HuH-7 (cell line): Measurements from ENCODE around the gene TLE4.
"Not testable (repeated sequence)": the region's sequence is repeated elsewhere in the genome, so short reads cannot be mapped to it uniquely, and the experiment has no call there.

Source experiments
- DNase-seq: peaks from one replicate; pipeline ENCODE4 v3.0.0; 2011; ENCODE audit warnings: low spot score

Gene TLE4

DNA sequence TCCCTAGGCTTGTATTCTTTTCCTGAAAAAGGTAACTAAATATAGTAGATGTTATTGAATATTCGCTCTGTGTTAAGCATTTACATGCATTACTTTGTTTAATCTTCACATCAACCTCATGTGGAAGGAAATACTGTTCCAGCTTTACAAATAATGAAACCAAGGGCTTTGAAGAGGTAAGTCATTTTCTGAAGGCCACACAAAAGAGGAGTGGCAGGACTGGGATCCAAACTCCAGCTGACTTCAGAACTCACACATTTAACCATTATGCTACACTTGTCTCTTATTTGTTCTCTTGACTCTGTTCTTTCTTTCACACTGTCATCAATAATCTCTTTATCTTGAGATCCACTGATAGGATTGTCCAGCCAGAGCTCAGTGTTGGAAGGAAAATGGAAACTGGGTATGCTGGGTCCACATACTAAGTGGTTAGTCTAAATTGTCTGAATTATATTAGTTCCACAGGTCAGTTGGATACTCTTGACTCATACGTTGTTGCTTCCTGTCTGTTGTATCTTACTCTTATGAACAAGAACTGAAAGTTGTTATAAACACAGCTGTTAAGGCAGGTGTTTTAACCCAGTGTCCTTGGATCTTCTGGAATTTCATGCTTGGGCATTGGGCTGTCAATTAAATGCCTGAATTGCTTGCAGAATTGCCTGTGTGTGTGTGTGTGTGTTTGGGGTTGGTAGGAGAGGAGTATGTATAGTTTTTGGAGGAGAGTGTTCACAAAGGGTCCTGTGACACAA is 65.6 kb downstream of the TLE4 start:
- no peak for DNase-seq

DNA sequence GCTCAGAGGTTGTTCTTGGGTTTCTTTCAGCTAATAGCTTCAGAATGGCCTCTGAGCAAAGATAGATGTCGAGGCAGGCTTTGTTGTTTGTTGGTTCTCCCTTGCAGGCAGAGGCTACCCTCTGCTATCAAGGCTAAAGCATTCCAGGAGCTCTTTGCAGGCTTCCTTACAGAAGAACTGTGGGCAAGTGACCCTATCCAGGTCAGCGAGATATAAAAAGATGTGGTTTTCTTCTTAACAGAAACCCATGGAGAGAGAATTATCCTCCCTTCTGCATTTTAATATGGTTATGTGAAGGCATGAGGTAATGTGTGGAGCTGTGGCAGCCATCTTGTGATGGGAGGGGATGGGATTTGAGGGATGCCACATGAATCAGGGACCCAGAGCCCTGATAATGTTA is 67.0 kb downstream of the TLE4 start:
- DNase-seq = no peak

DNA sequence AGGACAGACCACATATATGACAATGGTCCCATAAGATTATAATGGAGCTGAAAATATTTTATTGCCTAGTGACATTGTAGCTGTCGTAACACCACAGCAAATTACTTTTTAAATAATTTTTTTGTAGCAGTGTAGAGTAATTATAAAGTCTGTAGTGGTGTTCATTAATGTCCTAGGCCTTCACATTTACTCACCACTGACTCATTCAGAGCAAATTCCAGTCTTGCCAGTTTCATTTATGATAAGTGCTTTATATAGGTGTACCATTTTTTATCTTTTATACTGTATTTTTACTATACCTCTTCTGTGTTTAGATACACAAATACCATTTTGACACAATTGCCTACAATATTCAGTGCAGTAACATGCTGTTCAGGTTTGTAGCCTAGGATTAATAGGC is 67.6 kb downstream of the TLE4 start:
- no peak for DNase-seq

DNA sequence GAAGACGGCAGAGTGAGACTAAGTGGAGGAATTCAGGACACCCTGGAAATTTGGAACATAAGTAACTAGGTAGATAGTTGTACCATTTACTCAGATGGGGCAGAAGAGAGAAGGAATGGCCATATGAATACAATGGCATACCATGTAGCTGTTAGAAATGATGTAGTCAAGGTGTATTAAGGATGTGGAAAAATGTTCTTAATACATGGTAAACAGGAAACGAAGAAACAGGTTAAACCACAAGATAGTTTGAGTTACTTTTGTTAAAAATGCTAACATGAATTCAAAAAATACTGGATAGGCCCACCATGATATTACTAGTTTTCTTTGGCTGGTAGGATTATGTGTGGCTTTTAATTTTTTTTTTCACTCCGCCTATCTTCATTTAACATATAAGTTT is 68.3 kb downstream of the TLE4 start:
- DNase-seq = not testable (repeated sequence)

DNA sequence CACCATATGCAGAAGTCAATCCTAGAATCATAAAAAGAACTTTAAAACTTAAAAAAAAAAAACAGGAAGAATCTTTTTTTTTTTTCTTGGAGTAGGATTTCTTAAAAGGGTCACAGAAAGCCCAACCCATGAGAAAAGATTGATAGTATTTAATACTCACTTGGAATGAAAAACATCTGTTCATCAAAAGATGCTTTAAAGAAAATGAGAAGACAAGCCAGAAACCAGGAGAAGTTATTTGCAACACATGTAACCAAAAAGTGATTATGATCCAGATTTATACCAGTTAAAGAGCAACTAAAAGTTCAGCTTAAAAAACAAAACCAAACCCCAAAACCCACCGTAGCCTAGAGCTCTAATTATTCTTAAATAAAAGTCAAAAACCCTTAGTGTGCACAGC is 69.3 kb downstream of the TLE4 start:
- no peak for DNase-seq

DNA sequence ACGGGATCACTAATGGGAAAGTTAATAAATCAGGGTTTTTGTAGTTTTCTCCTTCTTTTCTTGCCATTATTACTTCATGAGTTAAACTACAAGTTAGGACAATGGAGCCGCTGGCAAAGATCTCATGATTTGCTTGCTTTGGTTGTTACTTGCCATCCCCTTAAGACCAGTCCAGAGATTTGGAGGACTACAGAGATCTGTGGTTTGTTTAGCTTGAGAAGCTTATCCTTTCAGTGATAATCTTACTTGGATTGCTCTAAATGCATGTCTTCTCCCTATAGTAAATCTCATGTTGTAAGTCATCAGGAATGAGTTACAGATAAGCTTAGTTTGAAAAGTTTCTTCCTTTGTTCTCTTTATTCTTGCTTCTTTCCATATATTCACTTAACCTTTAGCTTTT is 70.9 kb downstream of the TLE4 start:
- no peak for DNase-seq

DNA sequence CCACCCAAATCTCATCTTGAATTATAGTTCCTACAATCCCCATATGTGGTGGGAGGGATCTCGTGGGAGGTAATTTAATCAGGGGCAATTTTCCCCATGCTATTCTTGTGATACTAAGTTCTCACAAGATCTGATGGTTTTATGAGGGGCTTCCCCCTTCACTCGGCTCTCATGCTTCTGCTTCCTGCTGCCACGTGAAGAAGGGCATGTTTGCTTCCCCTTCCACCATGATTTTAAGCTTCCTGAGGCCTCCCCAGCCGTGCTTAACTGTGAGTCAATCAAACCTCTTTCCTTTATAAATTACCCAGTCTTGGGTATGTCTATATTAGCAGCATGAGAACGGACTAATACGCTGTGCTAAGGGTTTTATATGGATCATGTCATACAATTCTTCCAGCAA is 72.3 kb downstream of the TLE4 start:
- DNase-seq = no peak

DNA sequence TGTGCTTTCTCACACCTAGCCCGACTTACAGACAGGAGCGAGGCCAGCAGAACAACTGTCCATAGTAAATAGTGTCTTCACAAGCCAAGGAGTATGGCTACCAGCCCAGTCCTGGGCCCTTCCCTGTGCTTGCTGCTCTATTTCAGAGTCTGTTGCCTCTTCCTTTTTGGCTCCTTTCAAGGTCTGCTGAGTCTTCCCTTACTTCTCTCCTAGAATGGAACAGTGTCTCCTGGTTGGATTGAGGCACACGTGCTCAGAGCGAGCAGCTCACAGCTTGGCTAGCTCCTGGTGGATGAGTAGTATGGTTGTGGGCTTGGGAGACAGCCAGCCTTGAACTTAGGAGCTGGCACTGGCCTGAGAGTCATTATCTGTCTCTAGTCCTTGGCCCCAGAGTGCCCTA is 72.8 kb downstream of the TLE4 start:
- no peak for DNase-seq

DNA sequence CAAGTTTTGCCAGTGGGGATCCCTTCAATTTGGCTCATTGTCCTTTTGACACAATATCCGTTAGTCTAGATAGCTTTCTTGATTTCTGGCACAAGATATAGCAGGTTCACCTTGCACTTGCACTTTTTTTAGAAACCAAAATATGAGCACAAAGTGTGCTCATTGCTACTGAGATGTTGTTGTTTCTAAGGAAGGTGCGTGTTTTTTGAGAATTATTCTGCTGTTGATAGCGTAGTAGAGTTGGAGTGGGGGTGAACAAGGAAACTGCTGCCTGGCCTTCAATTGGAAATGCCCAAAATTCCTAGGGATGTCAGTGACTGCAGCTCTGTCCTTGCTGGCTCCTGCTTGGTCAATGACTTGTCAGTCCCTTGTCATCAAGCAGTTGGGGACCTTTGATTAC is 73.3 kb downstream of the TLE4 start:
- DNase-seq = no peak

DNA sequence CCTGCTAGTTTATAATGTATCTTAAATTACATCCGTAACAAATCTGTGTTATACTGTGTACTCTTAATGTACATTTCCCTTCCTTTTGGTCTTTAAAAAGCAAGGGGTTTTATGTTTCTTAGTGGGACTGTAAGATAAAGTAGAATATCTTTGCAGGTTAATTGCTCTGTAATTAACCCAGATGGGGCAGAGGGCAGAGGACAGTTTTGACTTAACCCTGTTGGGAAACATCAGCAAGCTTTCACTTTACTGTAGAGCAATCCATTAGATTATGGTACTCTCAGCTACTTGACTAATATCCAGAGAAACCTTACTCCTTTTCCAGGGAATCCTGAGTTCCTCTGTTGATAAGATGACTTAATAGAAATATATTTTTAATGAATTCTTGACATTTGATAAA is 74.3 kb downstream of the TLE4 start:
- DNase-seq = no peak

DNA sequence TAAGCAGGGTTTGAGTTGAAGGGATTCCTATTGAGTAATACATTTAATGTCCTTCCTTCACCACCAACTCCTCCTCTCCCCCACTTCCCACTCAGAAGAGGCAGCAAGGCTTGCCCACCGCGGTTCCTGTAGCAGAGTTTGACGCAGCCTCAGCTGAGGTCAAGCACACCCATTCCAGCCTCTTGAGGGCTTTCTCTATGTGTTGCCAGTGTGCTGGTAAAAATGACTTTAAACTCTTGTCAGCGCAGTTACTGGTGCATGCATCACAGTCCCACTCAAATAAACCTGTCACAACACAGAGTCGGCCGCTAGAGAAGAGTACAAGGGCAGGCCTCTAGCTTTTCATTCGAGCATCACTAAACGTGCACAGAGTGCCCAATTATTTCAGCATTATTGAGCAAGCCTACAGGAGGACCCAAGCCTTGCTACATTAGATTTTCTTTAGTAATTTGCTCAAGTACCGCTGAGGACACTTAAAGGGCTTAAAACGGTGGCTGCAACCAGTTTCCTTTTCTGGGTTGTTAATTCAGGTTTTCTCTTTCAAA is 79.6 kb downstream of the TLE4 start:
- DNase-seq = no peak

DNA sequence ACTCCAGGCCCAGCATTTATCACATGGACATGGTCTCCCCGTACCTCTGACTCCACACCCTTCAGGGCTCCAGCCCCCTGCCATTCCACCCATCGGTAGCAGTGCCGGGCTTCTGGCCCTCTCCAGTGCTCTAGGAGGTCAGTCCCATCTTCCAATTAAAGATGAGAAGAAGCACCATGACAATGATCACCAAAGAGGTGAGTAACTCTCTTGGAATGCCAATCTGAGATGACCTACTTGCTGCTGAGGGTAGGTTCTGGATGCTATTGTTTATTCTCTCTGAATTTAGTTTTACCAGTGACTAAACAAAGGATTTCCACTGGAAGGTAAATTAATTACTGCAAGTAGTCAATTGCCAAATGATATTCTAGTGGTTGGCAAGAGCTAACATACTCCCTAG is 80.8 kb downstream of the TLE4 start:
- DNase-seq = no peak

DNA sequence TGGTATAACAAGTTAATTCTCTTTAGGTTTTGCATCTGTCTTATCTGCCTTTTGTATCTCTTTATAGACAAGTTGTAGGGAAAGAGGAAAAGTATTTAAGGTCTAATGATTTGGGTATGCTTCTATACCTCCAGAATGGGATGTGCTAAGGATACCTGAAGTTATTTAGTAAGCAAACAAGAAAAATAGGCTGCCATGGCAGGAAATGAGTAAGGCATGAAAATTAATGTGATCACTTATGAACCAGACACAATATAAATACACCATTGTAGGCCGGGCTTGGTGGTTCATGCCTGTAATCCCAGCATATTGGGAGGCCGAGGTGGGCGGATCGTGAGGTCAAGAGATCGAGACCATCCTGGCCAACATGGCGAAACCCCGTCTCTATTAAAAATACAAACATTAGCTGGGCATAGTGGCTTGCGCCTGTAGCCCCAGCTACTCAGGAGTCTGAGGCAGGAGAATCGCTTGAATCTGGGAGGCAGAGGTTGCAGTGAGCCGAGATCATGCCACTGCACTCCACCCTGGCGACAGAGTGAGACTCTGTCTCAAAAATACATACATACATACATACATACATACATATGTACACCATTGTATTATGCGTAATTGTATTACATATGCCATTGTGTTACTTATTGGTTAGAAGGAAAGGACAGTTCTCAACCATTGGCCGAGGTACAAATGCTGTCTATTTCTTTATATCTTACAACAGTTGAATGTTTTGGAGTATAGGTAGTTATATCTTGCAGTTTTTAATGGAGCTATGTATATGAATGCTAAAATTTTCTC is 83.0 kb downstream of the TLE4 start:
- DNase-seq = not testable (repeated sequence)

DNA sequence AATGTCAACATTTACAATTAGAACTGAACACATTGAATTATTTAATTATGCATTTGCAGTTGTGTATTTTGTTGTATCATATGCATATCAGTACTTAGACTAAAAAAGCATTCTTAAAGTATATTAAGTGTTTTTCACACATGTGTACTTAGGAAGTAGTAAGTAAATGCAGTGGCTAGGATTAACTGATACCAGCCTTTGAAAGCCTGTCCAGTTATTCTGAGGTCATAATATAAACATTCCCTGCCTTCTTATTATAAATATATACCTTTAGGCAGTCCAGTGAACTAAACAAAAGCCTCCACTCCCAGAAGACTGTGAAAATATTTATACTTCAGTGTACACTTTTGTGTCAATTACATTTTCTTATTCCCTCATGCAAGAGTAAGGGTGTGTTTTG is 83.8 kb downstream of the TLE4 start:
- DNase-seq = no peak

DNA sequence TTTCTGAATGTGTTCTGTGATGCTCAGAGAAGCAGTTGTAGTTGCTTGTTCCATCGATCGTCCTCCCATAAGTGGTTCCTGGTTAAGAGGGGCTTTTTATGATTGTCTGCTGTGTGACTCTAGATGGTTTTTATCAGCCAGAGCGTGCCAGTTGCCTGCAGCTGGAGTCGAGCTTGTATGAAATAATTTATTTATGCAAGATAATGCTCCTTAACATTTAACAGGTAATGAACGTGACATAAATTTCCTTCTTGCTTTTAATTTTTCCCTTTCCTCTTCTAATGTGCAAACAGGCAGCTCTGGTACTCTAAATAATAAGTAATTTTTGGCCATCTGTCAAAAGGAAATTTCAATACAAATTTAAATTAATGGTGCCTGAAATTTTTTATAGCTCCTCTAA is 84.4 kb downstream of the TLE4 start:
- no peak for DNase-seq

DNA sequence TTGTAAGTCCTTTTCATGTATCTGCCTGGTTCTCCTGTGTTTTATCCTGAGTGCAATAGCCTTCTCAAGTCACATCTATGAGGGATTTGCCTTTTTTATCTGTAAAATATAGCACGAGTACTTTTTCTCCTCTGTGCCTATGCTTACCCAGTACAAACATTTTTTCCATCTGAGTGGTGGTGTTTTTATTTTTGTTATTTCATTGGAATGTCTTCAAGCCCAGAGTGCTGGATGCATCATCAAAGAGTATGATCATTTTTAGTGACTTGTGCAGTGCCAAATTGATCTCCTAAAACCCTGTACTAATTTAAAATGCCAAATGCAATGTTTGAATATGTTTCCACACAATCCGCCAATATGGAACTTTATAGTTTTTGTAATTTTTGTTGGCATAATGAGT is 86.1 kb downstream of the TLE4 start:
- DNase-seq = no peak

DNA sequence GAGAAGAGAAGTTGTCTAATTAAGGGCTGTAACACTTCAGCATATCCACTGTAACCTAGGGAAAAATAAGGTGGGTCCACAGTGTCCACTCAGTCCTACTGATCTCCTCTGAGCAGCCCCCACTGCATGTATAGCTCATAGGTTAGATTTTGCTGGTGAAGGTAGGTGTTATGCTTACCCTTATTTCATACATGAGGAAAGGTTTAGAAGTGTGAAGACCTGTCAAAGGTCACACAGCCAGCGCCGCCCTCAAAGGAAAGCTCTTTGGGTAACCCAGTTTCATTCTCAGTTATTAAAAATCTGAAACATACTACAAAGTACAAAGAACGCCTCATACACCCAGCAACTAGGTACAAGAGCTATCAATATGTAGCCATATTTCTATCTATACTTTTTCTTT is 87.2 kb downstream of the TLE4 start:
- DNase-seq = no peak

DNA sequence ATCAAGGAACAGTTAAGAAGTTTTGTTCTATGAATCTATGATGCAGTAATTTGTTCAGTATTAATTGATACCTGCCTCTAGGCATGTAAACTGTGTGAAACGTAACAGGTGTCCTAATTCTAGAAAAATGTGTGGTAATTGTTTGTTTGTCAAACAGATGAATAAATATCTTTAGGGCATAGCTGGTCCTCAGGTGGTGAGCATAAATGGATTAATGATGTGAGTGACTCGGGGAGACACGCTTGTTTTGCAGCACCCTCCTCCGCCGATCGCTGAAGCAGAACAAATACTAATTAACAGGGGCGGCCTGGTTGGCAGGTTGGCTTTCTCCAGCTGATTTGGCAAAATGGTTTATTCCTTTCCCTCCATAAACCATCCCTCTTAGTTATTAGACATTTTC is 88.8 kb downstream of the TLE4 start:
- DNase-seq = no peak

DNA sequence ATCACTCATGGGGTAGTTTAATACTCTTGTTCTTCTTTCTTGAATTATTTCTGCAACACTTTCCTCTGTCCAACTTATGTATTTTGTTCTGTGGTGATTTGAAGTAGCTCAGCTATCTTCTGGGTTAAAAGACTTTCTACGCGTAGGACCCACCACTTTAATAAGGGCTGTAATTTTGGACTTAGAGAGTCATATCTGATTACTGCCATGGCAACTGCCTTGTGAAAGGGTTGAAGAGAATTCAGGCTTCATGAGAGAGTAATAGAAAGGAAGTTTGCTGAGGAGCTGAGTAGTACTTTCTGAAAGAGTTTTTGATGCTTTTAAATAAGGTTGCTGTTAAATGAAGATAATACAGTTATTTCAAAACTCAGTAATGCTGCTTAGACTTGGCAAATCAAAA is 89.5 kb downstream of the TLE4 start:
- DNase-seq = no peak

DNA sequence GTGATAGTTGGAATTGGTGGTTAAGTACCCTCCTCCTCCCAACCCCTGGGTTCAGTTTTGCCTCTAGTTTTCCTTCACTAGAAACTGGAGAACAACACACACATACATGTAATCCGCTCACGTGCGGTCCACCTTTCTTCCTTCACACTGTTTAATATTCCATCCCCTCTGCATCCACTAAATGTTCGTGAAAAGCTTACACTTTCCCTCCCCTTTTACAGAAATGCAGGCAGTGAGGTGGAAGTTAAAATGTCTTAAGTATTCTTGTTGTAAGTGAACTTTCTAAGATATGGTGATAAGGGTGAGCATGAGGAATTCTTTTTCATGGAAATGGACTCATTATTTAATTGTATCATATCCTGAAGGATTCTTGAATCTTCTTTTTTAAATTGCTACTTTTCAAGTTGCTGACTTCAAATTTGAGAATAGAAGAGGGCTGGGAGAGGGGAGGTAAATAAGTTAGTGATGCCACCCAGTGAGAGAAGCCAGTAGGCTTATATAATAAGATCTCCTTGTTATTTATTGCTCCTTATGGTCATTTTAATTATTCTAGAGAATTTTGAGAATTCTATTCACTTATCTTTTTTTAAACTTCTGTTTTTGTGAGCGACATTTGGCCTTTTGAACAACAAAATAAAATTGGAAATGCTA is 90.2 kb downstream of the TLE4 start:
- DNase-seq = no peak

DNA sequence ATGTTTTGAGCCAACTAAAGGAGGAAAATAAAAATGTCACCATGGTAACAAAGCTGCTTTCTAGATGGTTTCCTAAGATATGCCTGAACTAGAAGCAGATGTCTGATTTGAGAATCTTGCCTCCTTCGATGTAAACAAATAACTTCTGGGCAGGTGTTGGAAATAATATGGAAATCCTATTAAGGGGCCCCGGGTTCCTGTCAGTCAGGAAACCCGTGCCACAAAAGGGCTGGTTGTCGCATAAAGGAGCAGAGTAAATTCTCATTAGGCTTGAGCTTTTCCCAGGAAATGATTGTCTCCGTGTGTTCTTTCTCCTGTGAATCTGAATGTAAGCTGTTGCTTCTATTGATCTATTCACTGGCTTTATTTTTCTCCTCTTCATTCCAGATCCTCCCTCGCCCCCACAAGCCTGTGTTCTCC is 90.8 kb downstream of the TLE4 start:
- DNase-seq = no peak

DNA sequence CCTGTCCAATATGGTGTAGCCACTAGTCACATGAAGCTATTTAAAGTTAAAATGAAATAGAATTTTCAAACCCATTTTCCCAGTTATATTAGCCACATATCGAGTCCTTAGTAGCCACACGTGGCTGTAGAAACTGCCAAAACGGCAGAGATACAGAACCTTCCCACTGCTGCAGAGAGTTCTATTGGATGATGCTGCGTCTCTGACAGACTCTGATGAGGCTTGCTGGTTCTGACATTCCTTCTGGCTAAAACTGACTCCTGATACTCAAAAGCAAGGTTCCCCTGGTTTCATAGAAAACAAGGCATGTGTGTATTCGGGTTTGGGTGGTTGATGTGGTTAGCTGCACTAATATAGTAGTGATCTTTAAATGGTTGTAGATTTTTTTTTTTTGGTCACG is 91.5 kb downstream of the TLE4 start:
- no peak for DNase-seq

DNA sequence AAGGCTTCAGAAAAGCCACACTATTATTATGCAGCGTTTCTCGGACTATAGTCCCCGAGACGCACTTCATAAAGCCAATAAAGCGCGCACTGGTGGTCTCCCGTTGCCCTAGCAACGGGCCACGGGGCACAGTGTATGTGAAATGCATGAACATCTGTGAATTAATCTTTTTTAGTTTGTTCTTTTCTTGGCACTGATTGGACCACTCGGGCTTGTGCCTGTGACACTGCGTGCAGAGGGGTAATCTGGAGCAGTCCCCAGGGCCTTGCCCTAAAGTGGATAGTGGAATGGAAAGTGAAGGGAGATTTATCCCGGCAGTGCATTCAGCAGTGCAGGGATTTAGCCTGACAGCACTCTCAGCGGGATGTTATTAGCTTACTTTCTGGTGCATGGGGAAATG is 92.1 kb downstream of the TLE4 start:
- no peak for DNase-seq
